H1 (cell line): Measurements from ENCODE around the gene SCYGR1. TPM values are rescaled to one million over a fixed set of nuclear protein-coding genes. Genes with fewer than 3 reads are reported as not detected.

Experiments
- CTCF ChIA-PET: fragments of 300-600 bp; sonication (Branson Sonifier 250); formaldehyde crosslinking; loops from one replicate; lab custom pipeline; 2021; ENCODE audit not compliant: partially characterized antibody; lab: Charles Lee
- POLR2A ChIA-PET: fragments of 300-600 bp; sonication (Branson Sonifier 250); formaldehyde crosslinking; loops from one replicate; lab custom pipeline; 2021; ENCODE audit warnings: inconsistent platforms; ENCODE audit not compliant: partially characterized antibody; lab: Charles Lee
- DNase-seq, 2 experiments: peaks; one replicate each; pipeline versions ENCODE4 v3.0.0 to v3.0.0-alpha.2; 2010 to 2022; ENCODE audit warnings: low spot score in 2 of 2, low read depth in 1 of 2, mixed read lengths in 1 of 2
- FAIRE-seq: peaks from 2 replicates; lab custom pipeline; 2011; peaks lifted over from hg19 to GRCh38; lab: Jason Lieb, UNC
- H2AFZ ChIP-seq: 2 replicates; pipeline ENCODE4 v1.8.1; 2012; ENCODE audit warnings: low read length, inconsistent platforms
- H2AK5ac ChIP-seq: 2 replicates; pipeline ENCODE4 v1.6.1; 2013; ENCODE audit warnings: low read depth, low read length
- H2BK120ac ChIP-seq: replicated peaks from 2 replicates; pipeline ENCODE3; 2013; ENCODE audit warnings: low read depth, low read length, inconsistent platforms
- H2BK12ac ChIP-seq: 2 replicates; pipeline ENCODE4 v1.6.1; 2013; ENCODE audit warnings: low read depth, low read length
- H2BK15ac ChIP-seq: 2 replicates; pipeline ENCODE4 v1.6.1; 2013; ENCODE audit warnings: low read length
- H2BK20ac ChIP-seq: 2 replicates; pipeline ENCODE4 v1.6.1; 2013; ENCODE audit warnings: low read length
- H2BK5ac ChIP-seq: 2 replicates; pipeline ENCODE4 v1.6.1; 2013; ENCODE audit warnings: low read depth, low read length
- H3K14ac ChIP-seq: 2 replicates; pipeline ENCODE4 v1.6.1; 2013; ENCODE audit warnings: inconsistent platforms; ENCODE audit not compliant: insufficient read length
- H3K18ac ChIP-seq: 2 replicates; pipeline ENCODE4 v1.6.1; 2013; ENCODE audit warnings: low read length; ENCODE audit errors: extremely low read depth
- H3K23ac ChIP-seq: 2 replicates; pipeline ENCODE4 v1.6.1; 2013; ENCODE audit warnings: inconsistent platforms; ENCODE audit not compliant: insufficient read length
- H3K23me2 ChIP-seq: 2 replicates; pipeline ENCODE4 v1.6.1; 2013; ENCODE audit warnings: low read depth, low read length
- H3K27ac ChIP-seq: 2 replicates; pipeline ENCODE4 v1.6.1; 2011; ENCODE audit warnings: low read depth, low read length, inconsistent platforms
- H3K27me3 ChIP-seq, 4 experiments: replicated peaks in 1 of 4; 1 replicate in 1 of 4; 2 replicates in 3 of 4; pipeline versions ENCODE4 v1.6.1 to v1.8.1; 2011 to 2013; ENCODE audit warnings: low read length in 3 of 4, mild to moderate bottlenecking in 3 of 4, inconsistent platforms in 2 of 4, mixed read lengths in 2 of 4, moderate library complexity in 1 of 4; ENCODE audit not compliant: control insufficient read depth in 3 of 4, insufficient read depth in 3 of 4; ENCODE audit errors: extremely low read depth in 1 of 4
- H3K36me3 ChIP-seq, 4 experiments: 2 replicates each; pipeline versions ENCODE4 v1.6.1 to v1.8.1; 2011 to 2013; ENCODE audit warnings: mild to moderate bottlenecking in 4 of 4, low read length in 3 of 4, moderate library complexity in 2 of 4, control low read depth in 1 of 4, inconsistent platforms in 1 of 4; ENCODE audit not compliant: insufficient read depth in 4 of 4, control insufficient read depth in 2 of 4
- H3K4ac ChIP-seq: replicated peaks from 2 replicates; pipeline ENCODE3; 2013; ENCODE audit warnings: low read length, low read depth, mixed read lengths, inconsistent platforms; ENCODE audit not compliant: insufficient read length
- H3K4me1 ChIP-seq, 4 experiments: replicated peaks in 1 of 4; 1 replicate in 1 of 4; 2 replicates in 3 of 4; pipeline versions ENCODE4 v1.6.1 to v1.8.1; 2011 to 2013; ENCODE audit warnings: low read length in 3 of 4, inconsistent platforms in 2 of 4, mixed read lengths in 1 of 4; ENCODE audit not compliant: insufficient read depth in 4 of 4, control insufficient read depth in 3 of 4
- H3K4me2 ChIP-seq, 2 experiments: 2 replicates each; pipeline versions ENCODE4 v1.6.1 to v1.8.1; 2011 to 2013; ENCODE audit warnings: low read depth in 2 of 2, low read length in 2 of 2, control low read depth in 1 of 2, inconsistent platforms in 1 of 2, mild to moderate bottlenecking in 1 of 2; ENCODE audit not compliant: insufficient read depth in 1 of 2
- H3K4me3 ChIP-seq, 4 experiments: fragments of 200-600, 300-600 bp in 1 of 4; sonication (generic), shearing (Covaris generic), sonication (Bioruptor Twin) in 1 of 4; 2 replicates each; pipeline versions ENCODE4 v1.5.1 to v1.8.1; 2011 to 2016; ENCODE audit warnings: low read length in 4 of 4, low read depth in 3 of 4, control low read depth in 2 of 4, inconsistent platforms in 2 of 4, mild to moderate bottlenecking in 2 of 4, mixed read lengths in 1 of 4, moderate library complexity in 1 of 4; ENCODE audit not compliant: insufficient read depth in 2 of 4; ENCODE audit errors: extremely low read depth in 1 of 4
- H3K56ac ChIP-seq: replicated peaks from 2 replicates; pipeline ENCODE3; 2013; ENCODE audit warnings: low read depth, mild to moderate bottlenecking, mixed read lengths, low read length, inconsistent platforms; ENCODE audit not compliant: insufficient read length
- H3K79me1 ChIP-seq: 2 replicates; pipeline ENCODE4 v1.6.1; 2013; ENCODE audit warnings: low read depth, low read length, control low read depth
- H3K79me2 ChIP-seq, 2 experiments: 2 replicates each; pipeline versions ENCODE4 v1.6.1 to v1.8.1; 2012 to 2013; ENCODE audit warnings: low read length in 2 of 2, mild to moderate bottlenecking in 2 of 2, inconsistent platforms in 1 of 2; ENCODE audit not compliant: insufficient read depth in 2 of 2, control insufficient read depth in 1 of 2
- H3K9ac ChIP-seq, 4 experiments: replicated peaks in 1 of 4; 1 replicate in 1 of 4; 2 replicates in 3 of 4; pipeline versions ENCODE4 v1.6.1 to v1.8.1; 2011 to 2013; ENCODE audit warnings: low read depth in 3 of 4, low read length in 3 of 4, control low read depth in 2 of 4, mild to moderate bottlenecking in 2 of 4, moderate library complexity in 2 of 4, inconsistent platforms in 1 of 4; ENCODE audit errors: extremely low read depth in 1 of 4
- H3K9me3 ChIP-seq, 2 experiments: 2 replicates each; pipeline versions ENCODE4 v1.6.1 to v1.8.1; 2012 to 2013; ENCODE audit warnings: mild to moderate bottlenecking in 2 of 2, moderate library complexity in 2 of 2, control low read depth in 1 of 2, inconsistent platforms in 1 of 2, low read depth in 1 of 2, low read length in 1 of 2, mixed read lengths in 1 of 2; ENCODE audit not compliant: insufficient read depth in 2 of 2
- H4K20me1 ChIP-seq, 2 experiments: replicated peaks in 1 of 2; 2 replicates each; pipeline versions ENCODE3 to v1.8.1; 2011 to 2013; ENCODE audit warnings: inconsistent platforms in 2 of 2, low read length in 2 of 2, mild to moderate bottlenecking in 1 of 2; ENCODE audit not compliant: insufficient read depth in 2 of 2, control insufficient read depth in 1 of 2
- H4K5ac ChIP-seq: 2 replicates; pipeline ENCODE4 v1.6.1; 2013; ENCODE audit warnings: low read length, low read depth, mixed read lengths, inconsistent platforms; ENCODE audit not compliant: insufficient read length
- H4K8ac ChIP-seq: 2 replicates; pipeline ENCODE4 v1.8.0; 2013; ENCODE audit warnings: mild to moderate bottlenecking, moderate library complexity, low read length, inconsistent platforms; ENCODE audit not compliant: insufficient read depth; ENCODE audit errors: extremely low read depth
- H4K91ac ChIP-seq: replicated peaks from 2 replicates; pipeline ENCODE3; 2013; ENCODE audit warnings: low read length, mixed read lengths, inconsistent platforms; ENCODE audit not compliant: insufficient read length
- BRCA1 ChIP-seq: IDR thresholded peaks from 2 replicates; pipeline ENCODE4 v1.6.1; 2012; ENCODE audit warnings: low read depth, low read length, improper control_type of control experiment
- CBX8 ChIP-seq: fragments of 300-800, 300-1000 bp; sonication (generic); IDR thresholded peaks from 2 replicates; pipeline ENCODE4 v1.7.1; 2016; ENCODE audit warnings: low read depth, low read length, borderline replicate concordance
- EP300 ChIP-seq, 2 experiments: IDR thresholded peaks; 1 replicate in 1 of 2; 2 replicates in 1 of 2; pipeline ENCODE4 v1.6.1; 2011 to 2012; ENCODE audit warnings: low read depth in 2 of 2, low read length in 2 of 2, mild to moderate bottlenecking in 2 of 2, borderline replicate concordance in 1 of 2, inconsistent platforms in 1 of 2, moderate library complexity in 1 of 2
- JUN ChIP-seq: IDR thresholded peaks from 2 replicates; pipeline ENCODE4 v1.6.1; 2011; ENCODE audit warnings: low read depth, mild to moderate bottlenecking, improper control_type of control experiment, low read length
- KDM1A ChIP-seq: fragments of 200-600, 300-600 bp; sonication (generic); IDR thresholded peaks from 2 replicates; pipeline ENCODE4 v1.7.1; 2016; ENCODE audit warnings: mild to moderate bottlenecking, low read length, borderline replicate concordance
- RBBP5 ChIP-seq: IDR thresholded peaks from 2 replicates; pipeline ENCODE4 v1.7.1; 2012; ENCODE audit warnings: low read depth, mild to moderate bottlenecking, inconsistent platforms, low read length, moderate library complexity, borderline replicate concordance
- SIN3A ChIP-seq, 2 experiments: IDR thresholded peaks in 1 of 2; conservative IDR thresholded peaks in 1 of 2; 2 replicates each; pipeline ENCODE4 v1.6.1; 2011 to 2012; ENCODE audit warnings: low read length in 2 of 2, improper control_type of control experiment in 1 of 2, low read depth in 1 of 2, mild to moderate bottlenecking in 1 of 2
- TBP ChIP-seq: IDR thresholded peaks from 2 replicates; pipeline ENCODE4 v1.6.1; 2011; ENCODE audit warnings: low read depth, low read length, improper control_type of control experiment
- TCF12 ChIP-seq: IDR thresholded peaks from 2 replicates; pipeline ENCODE4 v1.6.1; 2011; ENCODE audit warnings: low read depth, mild to moderate bottlenecking, low read length
- WGBS, 2 experiments: shearing (Covaris generic) in 1 of 2; methylation state at CpG; one replicate each; pipeline versions ENCODE4 v1.1.6 to v1.1.7; 2013 to 2015; ENCODE audit warnings: low lambda C conversion rate in 2 of 2, mixed read lengths in 2 of 2, inconsistent platforms in 1 of 2, low coverage in 1 of 2, missing lambda C conversion rate in 1 of 2; ENCODE audit not compliant: insufficient replicate concordance in 2 of 2, insufficient coverage in 1 of 2, insufficient read length in 1 of 2; ENCODE audit errors: extremely low coverage in 1 of 2, missing lambda C conversion rate in 1 of 2; 5-methylcytosine and 5-hydroxymethylcytosine counted together
- polyA plus RNA-seq, 7 experiments: library from polyadenylated mRNA; depleted of rRNA in 3 of 7; stranded (reverse) in 5 of 7; unstranded in 2 of 7; fragments of >200 nt in 5 of 7; fragments of 200-250 nt in 2 of 7; gene quantifications; 1 replicate in 5 of 7; 2 replicates in 1 of 7; 4 replicates in 1 of 7; pipeline versions ENCODE4 v1.2.1 to v1.2.3, GENCODE V29; 2011 to 2013; ENCODE audit warnings: missing spikeins in 2 of 7, mixed read lengths in 2 of 7
- total RNA-seq: library from RNA; stranded (reverse); fragmentation: NEBNext Ultra II Directional; extraction: Animal tissue kit (Norgen Biotek cat#: 25700); gene quantifications from 2 replicates; pipeline ENCODE4 v1.2.1, GENCODE V29; 2021
- TF ChIP-seq, protein P1 (sequence below): IDR thresholded peaks from 2 replicates; pipeline ENCODE4 v1.6.1; 2011; ENCODE audit warnings: low read depth, mild to moderate bottlenecking, low read length; ENCODE audit not compliant: insufficient read depth

The SCYGR1 gene
- total and polyA plus RNA-seq, 2 of the 8 experiments (the other 6 are each of a cell fraction or from before 2014, with no cell fraction given): not detected

DNA sequence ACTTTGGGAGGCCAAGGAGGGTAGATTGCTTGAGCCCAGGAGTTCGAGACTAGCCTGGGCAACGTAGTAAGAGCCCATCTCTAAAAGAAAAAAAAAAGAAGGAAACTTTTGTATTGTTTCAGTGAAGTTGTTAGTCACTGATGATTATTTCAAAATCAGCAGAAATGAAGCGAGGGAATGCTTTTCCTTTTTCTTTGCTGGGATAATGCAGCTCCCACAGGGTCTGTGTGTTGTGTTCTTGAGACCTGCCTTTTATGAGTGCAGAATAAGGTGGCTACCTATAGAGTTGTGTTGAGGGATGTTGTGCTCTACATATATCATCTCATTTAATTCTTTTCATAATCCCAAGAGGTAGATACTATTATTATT, 20.3 kb downstream of the SCYGR1 start:
- 97% methylated on average over 3 of the region's 3 CpGs; no CpG with 5 or more reads in 1 of the 2 experiments for WGBS, 2 experiments
- H4K91ac ChIP-seq: no peak overlapping the region
- H2BK5ac ChIP-seq: no peak overlapping the region
- no peaks in the 10 kb centered on the region for H3K4me1 ChIP-seq
- no peaks in the 10 kb centered on the region for H3K79me2 ChIP-seq
- no peak overlapping the region for H2AK5ac ChIP-seq
- no peak overlapping the region for H3K4me3 ChIP-seq
- CTCF ChIA-PET: no interaction called here
- H3K79me1 ChIP-seq: no peaks in the 10 kb centered on the region
- no peaks in the 10 kb centered on the region for H3K36me3 ChIP-seq
- no peaks in the 10 kb centered on the region for H3K23me2 ChIP-seq
- no peak overlapping the region for H4K8ac ChIP-seq
- H3K14ac ChIP-seq: no peak overlapping the region
- no peak overlapping the region for H3K4me2 ChIP-seq
- no peak for DNase-seq
- H3K9ac ChIP-seq: no peak overlapping the region
- H4K20me1 ChIP-seq: no peaks in the 10 kb centered on the region
- no peak overlapping the region for H3K23ac ChIP-seq
- no peak overlapping the region for H3K27ac ChIP-seq
- no peak overlapping the region for H4K5ac ChIP-seq
- no peaks in the 10 kb centered on the region for H3K27me3 ChIP-seq
- no peak overlapping the region for H3K4ac ChIP-seq
- H3K18ac ChIP-seq: no peak overlapping the region
- H2BK12ac ChIP-seq: no peak overlapping the region
- no peak overlapping the region for H3K56ac ChIP-seq
- H2BK120ac ChIP-seq: no peak overlapping the region
- no peak for FAIRE-seq
- no peaks in the 10 kb centered on the region for H3K9me3 ChIP-seq
- POLR2A ChIA-PET: no interaction called here
- H2BK15ac ChIP-seq: no peak overlapping the region
- no peak overlapping the region for H2AFZ ChIP-seq
- H2BK20ac ChIP-seq: no peak overlapping the region
- TF ChIP-seq EP300 (IDR thresholded peaks at IDR 0.05; ENCODE audit: borderline replicate concordance in 1 of 2, low read depth in 2 of 2, low read length in 2 of 2) (no peak), KDM1A (no peak), SIN3A (conservative IDR thresholded peaks at IDR 0.05 in 1 of 2, IDR thresholded peaks at IDR 0.05 in 1 of 2; ENCODE audit: low read depth in 1 of 2, low read length in 2 of 2) (no peak), TBP (no peak), RBBP5 (no peak), BRCA1 (no peak), TCF12 (no peak), JUN (no peak), CBX8 (no peak)
- TF ChIP-seq, protein P1, sequence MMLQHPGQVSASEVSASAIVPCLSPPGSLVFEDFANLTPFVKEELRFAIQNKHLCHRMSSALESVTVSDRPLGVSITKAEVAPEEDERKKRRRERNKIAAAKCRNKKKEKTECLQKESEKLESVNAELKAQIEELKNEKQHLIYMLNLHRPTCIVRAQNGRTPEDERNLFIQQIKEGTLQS: no peak
